Activated effector memory CD4-positive, alpha-beta T cell treated with anti-CD3 and anti-CD28 coated beads, Interleukin-2, amount 50 U/mL, for 16 hours (primary cell): ENCODE measurements around the gene LINGO3.

Source experiments
- DNase-seq: peaks from one replicate; pipeline ENCODE4 v3.0.0-alpha.2; 2020

The LINGO3 gene

GRCh38 chr19:2338751-2339643, 31.0 kb upstream of the LINGO3 start:
- no peak for DNase-seq

GRCh38 chr19:2338055-2338615, 30.2 kb upstream of the LINGO3 start:
- no peak for DNase-seq

GRCh38 chr19:2337329-2337707, 29.4 kb upstream of the LINGO3 start:
- no peak for DNase-seq

GRCh38 chr19:2336528-2337328, 28.8 kb upstream of the LINGO3 start:
- no peak for DNase-seq

- DNase-seq = no peak
Measured at GRCh38 chr19:2335848-2336247, 27.9 kb upstream of the LINGO3 start.

- no peak for DNase-seq
Measured at GRCh38 chr19:2334986-2335846, 27.3 kb upstream of the LINGO3 start.

GRCh38 chr19:2334426-2334825, 26.5 kb upstream of the LINGO3 start:
- DNase-seq = no peak

- DNase-seq = no peak
Measured at GRCh38 chr19:2333807-2334211, 25.9 kb upstream of the LINGO3 start.

GRCh38 chr19:2333027-2333806, 25.3 kb upstream of the LINGO3 start:
- no peak for DNase-seq

- DNase-seq = no peak
Measured at GRCh38 chr19:2332341-2333026, 24.5 kb upstream of the LINGO3 start.

- DNase-seq = no peak
Measured at GRCh38 chr19:2331601-2332246, 23.8 kb upstream of the LINGO3 start.

- DNase-seq = no peak
Measured at GRCh38 chr19:2330632-2331284, 22.8 kb upstream of the LINGO3 start.

GRCh38 chr19:2330255-2330631, 22.3 kb upstream of the LINGO3 start:
- DNase-seq = no peak

- DNase-seq = no peak
Measured at GRCh38 chr19:2329501-2329916, 21.6 kb upstream of the LINGO3 start.

- DNase-seq = no peak
Measured at GRCh38 chr19:2329149-2329478, 21.2 kb upstream of the LINGO3 start.

- peak; percentile 98 for DNase-seq
Measured at GRCh38 chr19:2328401-2329148, 20.6 kb upstream of the LINGO3 start, which contains the start of the genes LSM7 and SPPL2B. Gene LSM7 (minus strand): TSS chr19:2328586. CDS start chr19:2328566, 20 bp downstream. Gene SPPL2B (plus strand): TSS chr19:2328684. CDS start chr19:2328710, 26 bp downstream.

GRCh38 chr19:2327773-2328400, 19.9 kb upstream of the LINGO3 start:
- peak; percentile 83 for DNase-seq

- DNase-seq = no peak
Measured at GRCh38 chr19:2326699-2327360, 18.9 kb upstream of the LINGO3 start.
